ENCODE measurements around the gene FOLR1.

FOLR1 gene

DNA sequence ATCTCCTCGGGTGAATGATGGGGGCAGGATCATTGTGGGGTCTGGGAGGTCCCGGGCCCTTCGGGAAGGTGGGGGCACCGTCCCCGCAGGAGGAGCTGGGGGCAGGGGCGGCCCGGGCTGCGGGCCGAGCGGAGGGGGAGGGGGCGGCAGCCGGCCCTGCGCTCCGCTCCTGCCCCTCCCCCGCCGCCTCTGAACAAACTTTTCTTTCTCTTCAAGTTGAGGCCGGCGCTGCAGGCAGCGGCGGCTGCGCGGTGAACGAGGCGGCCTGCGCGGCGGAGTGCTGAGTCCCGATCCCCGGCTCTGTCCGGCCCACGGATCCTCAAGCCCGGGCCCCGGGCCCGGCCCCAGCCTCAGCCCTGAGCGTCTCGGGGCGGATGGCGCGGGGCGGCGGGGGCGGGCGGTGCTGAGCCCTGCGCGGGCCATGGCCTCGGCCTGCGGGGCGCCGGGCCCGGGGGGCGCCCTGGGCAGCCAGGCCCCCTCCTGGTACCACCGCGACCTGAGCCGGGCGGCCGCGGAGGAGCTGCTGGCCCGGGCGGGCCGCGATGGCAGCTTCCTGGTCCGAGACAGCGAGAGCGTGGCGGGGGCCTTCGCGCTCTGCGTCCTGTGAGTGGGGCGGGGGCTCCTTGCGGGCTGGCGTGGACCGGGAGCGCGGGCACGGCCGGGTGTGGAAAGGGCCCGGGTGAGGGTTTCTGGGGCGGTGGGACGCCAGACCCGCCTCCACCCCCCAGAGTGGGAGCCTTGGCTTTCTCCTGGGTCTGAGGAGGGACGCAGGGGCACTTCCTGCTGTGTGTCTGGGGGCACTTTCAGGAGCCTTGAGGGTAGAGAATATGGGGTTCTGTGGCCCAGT lies 32.8 kb downstream of the FOLR1 start, which contains the start of gene INPPL1:
Gene INPPL1, plus strand, starts transcription at position 204 of the 847 bp plus-strand sequence. Its CDS starts 218 bp downstream, at position 422.
- peak; percentile 32 for DNase-seq

GRCh38 chr11:72225411-72225951 lies 33.5 kb downstream of the FOLR1 start:
- no peak for DNase-seq

GRCh38 chr11:72226701-72227100 lies 34.8 kb downstream of the FOLR1 start:
- no peak for DNase-seq

- no peak for DNase-seq
These were observed 35.6 kb downstream of the FOLR1 start for GRCh38 chr11:72227316-72228228.

DNA sequence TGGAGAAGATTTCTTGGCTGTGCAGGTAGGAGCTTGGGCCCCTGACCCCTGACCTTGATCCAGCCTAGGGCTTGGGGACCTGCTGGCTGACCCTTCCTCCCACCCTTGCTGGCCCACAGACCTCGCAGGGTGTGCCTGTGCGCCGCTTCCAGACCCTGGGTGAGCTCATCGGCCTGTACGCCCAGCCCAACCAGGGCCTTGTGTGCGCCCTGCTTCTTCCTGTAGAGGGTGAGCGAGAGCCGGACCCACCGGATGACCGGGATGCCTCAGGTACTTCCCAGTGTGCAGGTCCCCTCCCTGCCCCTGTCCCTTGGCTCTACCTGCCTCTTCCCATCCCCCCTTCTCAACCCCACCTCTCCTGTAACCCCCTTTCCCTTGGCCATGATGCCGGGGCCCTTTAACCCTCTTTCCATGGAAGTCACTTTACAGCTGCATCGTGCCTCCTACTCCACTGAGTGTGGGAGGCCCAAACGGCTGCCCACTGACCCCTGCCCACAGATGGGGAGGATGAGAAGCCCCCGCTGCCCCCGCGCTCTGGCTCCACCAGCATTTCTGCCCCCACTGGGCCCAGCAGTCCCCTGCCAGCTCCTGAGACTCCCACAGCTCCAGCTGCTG lies 36.4 kb downstream of the FOLR1 start:
- no peak for DNase-seq

GRCh38 chr11:72228844-72229231 lies 36.9 kb downstream of the FOLR1 start:
- DNase-seq = no peak

GRCh38 chr11:72229336-72229924 lies 37.5 kb downstream of the FOLR1 start:
- no peak for DNase-seq

DNA sequence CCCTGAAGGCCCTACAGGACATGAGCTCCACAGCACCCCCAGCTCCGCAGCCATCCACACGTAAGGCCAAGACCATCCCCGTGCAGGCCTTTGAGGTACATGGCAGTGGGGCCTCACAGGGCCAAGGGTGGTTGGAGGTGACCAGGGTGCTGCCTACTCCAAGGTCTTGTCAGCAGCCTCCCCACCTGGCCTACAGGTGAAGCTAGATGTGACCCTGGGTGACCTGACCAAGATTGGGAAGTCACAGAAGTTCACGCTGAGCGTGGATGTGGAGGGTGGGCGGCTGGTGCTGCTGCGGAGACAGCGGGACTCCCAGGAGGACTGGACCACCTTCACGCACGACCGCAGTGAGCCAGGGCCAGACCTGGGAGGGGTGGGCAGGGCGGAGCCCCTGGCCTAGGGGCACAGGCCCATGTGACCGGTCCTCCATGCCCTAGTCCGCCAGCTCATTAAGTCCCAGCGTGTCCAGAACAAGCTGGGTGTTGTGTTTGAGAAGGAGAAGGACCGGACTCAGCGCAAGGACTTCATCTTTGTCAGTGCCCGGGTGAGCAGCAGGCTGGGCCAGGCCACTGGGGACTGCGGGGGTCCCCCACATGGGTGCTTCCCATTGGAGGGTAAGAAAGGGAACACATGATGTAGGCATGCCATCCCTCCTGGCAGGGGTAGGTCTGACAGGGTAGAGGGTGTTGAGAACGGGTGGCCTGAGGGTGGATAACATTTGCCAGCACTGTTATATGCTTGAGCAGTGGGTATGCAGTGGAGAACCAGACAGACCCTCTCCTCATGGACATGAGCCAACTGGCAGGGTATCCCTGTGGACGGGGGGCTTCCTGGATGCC lies 38.2 kb downstream of the FOLR1 start:
- no peak for DNase-seq

GRCh38 chr11:72230764-72231365 lies 38.9 kb downstream of the FOLR1 start:
- no peak for DNase-seq

DNA sequence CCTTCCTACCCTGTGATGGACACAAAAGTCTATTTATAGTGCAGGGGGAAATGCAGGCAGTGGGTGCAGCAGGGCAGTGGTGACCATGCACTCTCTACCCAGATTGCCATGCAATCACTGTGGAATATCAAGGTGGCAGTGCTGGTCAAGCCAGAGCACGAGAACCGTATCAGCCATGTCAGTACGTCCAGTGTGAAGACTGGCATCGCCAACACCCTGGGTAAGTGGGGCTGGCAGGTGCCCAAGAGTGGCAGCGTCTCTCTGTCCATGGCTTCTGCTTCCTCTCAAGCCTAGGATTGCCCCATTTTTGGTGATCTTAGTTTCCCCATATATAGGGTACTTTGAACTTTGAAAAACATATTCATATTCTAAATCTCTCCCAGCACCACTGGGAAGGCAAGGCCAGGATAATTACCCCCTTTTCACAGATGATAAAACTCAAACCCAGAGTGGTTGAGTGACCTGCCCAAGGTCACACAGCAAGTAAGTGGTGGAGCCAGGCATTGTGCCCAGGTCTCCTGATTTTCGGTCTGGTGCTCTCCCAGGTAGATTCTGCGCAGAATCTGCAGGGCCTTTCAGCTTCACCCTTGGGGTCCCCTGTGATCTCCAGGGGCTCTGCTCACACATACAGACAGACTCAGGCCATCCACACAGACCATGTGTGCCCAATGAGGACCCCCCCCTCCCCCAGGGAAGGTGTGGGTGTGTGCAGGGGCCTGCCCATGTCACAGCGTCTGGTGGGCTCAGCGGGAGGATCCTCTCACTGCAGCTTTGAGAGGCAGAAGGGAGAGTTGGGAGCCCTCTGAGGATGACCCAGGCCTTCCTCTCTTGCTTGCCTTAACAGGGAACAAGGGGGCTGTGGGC lies 39.7 kb downstream of the FOLR1 start:
- DNase-seq = no peak

DNA sequence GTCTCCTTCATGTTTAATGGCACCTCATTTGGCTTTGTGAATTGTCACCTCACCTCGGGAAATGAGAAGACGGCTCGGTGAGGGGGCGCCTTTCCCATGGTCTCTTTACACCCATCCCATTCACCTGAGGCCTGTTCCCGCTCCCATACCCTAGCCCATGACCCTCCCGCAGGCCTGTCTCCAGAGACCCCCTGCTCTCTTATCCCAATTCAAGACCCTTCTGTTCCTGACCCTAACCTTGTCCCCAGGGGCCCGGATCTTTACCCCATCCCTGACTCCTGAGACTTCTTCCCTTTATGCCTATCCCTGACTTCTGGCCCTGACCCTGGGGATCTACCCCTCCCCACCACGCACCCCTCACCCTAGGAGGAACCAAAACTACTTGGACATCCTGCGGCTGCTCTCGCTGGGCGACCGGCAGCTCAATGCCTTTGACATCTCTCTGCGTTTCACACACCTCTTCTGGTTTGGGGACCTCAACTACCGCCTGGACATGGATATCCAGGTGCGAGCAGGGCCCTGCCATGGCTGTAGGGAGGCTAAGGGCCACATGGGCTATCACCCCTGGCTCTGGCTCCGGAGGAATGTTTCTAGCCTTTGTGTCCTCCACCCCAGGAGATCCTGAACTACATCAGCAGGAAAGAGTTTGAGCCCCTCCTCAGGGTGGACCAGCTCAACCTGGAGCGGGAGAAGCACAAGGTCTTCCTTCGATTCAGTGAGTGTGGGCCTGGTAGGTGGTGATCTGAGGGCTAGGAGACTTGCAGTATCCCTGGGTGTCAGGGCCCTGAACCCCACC lies 40.5 kb downstream of the FOLR1 start:
- no peak for DNase-seq

DNA sequence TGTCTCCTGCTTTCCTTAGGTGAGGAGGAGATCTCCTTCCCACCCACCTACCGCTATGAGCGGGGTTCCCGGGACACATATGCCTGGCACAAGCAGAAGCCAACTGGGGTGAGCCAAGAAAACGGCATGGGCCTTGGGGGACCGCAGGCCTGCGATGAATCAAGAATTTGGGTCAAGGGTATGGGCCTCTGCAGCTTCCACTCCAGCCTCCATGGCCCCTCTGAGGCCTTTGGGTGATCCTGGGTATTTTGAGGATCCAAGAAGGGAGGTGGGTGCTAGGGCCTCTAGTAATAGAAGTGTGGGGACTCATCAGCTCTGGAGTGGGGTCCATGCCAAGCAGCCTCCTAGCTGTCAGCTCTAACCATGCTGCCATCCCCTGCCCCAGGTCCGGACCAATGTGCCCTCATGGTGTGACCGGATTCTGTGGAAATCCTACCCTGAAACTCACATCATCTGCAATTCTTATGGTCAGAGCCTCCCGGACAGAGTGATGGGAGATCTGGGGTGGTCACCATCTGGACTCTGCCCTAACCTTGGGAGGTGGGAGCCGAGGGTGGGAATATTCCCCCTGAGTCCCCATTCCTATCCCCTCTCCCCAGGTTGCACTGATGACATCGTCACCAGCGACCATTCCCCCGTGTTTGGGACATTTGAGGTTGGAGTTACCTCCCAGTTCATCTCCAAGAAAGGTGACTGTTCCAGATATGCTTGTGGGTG lies 41.3 kb downstream of the FOLR1 start:
- DNase-seq = no peak

DNA sequence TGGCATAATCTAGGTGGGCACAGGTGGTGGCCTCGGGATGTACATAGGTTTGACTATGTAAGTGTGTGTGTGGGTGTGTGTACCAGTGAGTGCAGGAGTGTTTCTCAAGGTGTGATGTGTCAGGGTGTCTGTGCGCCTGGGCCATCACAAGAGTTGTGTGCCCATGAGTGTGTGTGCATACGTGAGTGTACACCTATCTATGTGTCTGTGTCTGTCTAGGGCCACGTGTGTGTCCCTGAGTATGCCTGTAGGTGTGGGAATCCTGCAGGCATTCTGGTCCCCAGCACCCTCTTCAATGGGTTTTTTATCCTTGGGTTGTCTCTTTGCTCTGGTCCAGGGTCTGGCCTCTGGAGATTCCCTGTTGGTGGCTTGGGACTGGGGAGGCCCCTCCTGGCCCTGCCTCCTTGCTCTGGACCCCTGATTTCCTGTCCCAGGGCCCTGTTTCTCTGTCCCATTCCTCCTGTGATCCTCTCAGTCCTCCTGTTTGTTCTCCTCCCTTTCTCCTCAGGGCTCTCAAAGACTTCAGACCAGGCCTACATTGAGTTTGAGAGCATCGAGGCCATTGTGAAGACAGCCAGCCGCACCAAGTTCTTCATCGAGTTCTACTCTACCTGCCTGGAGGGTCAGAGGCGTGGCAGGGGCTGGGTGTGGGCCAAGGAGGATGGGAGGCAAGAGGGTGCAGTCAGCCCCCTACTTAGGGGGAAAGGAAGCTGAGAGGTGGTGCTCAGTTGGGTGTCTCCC lies 42.0 kb downstream of the FOLR1 start:
- DNase-seq = no peak

DNA sequence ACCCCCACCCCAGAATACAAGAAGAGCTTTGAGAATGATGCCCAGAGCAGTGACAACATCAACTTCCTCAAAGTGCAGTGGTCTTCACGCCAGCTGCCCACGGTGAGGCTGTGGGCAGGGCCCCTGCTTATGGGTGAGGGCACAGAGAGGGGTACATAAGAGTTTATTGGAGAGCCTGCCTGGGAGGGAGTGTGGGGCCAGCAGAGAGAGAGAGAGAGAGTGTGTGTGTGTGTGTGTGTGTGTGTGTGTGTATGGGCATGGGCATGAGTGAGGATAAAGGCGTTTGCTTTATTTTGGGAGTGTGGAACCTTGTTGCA lies 42.5 kb downstream of the FOLR1 start:
- DNase-seq = no peak

GRCh38 chr11:72234920-72235319 lies 43.0 kb downstream of the FOLR1 start:
- DNase-seq = no peak

- DNase-seq = no peak
These were observed 43.6 kb downstream of the FOLR1 start for GRCh38 chr11:72235351-72236057.

GRCh38 chr11:72236083-72236697 lies 44.2 kb downstream of the FOLR1 start:
- DNase-seq = no peak

Measured in HCEC 1CT (cell line).